ENCODE measurements around the gene MAPKAP1.

DNA sequence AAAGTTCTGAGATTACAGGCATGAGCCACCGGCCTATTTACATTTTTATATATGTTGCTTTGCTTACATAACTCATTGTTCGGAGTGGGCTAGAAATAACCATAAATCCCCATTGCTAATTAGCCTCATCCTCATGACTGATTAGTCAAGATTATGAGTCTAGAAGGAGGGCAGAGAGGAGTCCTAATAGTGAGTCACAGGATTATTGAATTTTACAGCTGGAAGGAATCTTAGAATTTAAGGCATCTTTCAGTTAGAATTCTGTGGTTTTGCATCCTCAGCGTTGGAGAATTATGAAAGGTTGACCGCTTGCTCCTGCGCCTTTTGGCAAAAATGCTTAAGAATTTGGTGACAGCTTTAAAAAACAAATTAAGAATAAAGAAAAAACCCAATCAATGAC is 37.6 kb upstream of the MAPKAP1 start:
- TF ChIP-seq CTCF (IDR thresholded peaks at IDR 0.05) = no peak
- no peak for TF ChIP-seq POLR2A (IDR thresholded peaks at IDR 0.05)

Measured in stomach (tissue), 4 donors.